AG08396 (cell line): ENCODE measurements around the gene AGBL4.

Experiments
- DNase-seq: peaks from one replicate; pipeline ENCODE4 v3.0.0; 2012; ENCODE audit warnings: low spot score, mixed read lengths

Gene AGBL4

DNA sequence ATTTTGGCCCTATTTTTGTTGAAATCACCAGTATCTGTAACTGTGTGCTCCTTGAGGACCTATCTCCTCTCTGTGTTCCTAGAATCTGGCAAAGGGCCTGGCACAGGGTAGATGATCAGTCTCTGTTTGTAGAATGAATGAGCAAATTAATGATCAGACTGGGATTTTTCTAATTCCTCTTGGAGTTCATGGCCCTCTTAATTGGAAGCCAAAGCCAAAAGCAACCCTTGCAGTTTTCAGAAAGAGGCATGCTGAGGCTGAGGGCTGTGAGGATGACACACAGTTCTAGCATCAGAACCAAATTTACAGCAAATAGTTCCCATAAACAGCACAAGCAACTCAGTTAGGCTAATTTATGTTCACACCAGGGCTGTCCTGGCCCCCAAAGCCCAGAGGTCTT is 1136.0 kb downstream of the AGBL4 start:
- DNase-seq = no peak

DNA sequence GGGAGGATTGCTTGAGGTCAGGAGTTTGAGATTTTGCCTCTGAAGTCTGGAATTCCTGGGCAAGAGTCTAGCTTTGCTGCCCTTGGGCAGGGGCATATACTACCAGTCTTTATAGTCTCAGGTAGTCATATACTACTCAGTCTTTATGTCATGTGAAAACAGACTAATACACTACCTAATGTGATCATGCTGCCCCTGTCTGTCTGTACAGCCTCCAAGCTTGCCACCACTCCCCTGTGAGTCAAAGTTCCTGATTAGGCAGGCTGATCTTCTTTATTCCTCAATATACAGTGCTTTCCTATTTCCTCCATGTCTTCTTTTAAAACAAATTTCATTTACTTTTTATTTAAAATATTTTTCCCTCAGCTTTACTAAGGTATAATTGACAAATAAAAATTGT is 1141.7 kb downstream of the AGBL4 start:
- no peak for DNase-seq

DNA sequence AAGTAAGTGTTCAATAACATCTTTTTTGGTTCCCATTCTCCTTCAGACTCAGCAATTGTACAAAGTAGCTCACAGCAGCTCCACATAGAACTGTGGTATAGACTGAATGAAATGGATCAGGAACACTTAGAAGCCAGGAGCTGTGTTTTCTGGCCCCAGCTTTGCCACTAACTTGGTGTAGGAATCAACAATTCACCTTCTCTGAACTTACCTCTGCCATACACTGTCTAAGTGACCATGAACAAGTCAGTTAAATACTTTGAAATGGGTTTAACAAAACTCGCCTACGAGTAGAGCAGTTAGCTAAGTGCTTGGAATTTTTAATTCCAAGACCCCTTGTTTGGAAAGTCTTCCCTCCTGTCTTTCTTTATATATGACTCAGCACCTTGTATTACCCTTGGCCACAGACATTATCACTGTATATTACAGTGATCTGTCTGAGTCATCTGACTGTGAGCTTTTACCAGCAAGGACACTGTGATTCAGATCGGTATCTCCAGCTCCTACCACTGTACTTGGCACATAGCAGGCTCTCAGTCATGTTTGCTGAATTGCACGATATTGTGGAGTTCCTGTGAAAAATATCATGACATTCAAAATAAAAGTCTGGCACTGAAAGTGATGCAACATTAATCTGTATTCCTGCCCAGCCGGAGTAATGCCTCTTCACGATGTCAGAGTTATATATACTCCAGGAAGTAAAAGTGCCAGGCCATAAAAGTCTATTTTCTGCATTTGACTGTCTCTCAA is 1145.4 kb downstream of the AGBL4 start:
- DNase-seq = no peak

DNA sequence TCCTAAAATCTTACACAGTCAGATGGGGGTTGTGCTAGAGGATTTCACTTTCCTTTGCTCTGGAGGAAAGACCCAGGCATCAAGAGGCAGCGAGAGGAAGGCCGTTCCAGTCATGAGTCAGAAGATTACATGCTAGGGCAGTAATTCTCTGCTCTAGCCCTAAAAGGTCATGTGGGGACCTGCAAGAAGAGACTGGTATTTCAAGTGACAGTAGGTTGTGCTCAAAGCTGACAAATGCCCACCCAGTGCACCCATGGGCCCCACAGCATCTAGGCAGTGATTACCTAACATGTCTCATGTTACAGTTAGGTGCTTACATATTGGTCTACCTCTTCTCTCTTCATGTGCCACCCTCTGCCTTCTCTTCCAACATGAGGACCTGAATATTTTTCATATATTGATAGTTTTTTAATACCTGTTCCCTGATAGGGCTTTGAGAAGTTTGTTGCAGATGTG is 1147.4 kb downstream of the AGBL4 start:
- DNase-seq = no peak

DNA sequence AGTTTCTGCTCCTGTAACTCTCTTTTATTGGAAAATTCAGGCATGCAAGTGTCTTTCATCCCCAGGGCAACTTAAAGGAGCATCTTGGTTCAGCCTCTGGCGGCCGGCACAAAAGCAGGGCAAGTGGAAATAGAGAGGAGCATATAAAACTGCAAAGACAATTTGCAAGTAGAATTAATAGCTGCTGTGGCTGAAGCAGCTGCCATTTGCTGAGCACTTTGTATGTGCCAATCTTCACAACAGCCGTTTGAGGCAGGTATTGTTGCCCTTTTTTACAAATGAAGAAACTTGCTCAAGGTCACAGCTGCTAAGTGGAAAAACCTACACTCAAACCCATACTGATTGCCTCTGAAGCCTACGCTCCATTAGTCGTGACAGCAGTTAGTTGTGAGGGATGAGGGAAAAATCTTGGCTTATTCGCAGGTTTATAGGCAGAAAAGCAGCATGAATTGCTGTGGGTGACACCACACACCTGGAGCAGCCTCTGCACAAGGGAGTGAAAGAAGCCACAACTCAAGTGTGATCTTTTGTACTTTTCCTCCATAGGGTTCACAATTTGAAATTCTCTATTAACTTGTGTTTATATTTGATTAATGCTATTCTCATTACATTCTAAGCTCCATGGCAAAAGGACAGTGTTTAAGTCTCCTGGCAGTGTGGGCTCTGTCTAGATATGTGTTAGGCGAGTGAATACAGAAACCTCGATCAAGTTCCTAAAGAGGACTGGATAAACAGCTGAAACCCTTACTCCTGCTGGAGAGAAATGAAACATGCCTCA is 1148.0 kb downstream of the AGBL4 start:
- DNase-seq = no peak

DNA sequence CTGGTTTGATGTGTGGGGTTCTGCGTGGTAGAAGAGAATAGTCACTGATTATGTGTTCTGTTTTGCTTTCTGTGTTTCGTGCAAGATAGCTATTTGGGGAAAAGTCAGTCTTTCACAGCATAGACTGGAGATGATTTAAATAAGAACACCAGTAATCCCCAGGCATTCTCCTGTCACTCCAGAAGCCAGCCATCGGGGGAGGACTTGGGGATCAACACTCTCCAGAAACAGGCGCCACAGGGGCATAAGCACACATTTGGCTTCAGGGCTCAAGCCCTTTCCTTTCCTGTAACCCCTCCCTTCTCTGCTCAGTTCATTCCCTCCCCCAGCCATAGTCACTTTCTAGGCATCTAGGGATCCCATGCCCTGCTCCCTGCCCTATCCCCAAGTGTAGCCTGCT is 1149.8 kb downstream of the AGBL4 start:
- no peak for DNase-seq

DNA sequence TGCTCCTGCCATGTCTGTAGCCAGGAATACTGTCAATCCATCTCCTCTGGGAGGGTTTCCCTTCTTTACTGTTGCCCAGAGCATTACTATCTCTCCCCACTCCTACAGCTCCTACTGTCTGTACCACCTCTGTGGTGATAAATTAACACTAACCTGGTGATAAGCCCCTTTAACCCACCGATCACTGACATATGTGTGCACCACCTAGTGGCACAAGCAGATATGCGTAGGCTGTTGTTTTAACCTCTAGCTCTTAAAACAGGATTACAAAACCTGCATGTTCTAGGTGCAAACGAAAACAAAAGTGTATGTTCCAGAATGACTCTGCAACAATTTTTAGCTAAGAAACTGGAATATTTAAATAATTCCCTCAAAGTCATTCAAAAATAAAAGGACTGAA is 1153.2 kb downstream of the AGBL4 start:
- DNase-seq = no peak

DNA sequence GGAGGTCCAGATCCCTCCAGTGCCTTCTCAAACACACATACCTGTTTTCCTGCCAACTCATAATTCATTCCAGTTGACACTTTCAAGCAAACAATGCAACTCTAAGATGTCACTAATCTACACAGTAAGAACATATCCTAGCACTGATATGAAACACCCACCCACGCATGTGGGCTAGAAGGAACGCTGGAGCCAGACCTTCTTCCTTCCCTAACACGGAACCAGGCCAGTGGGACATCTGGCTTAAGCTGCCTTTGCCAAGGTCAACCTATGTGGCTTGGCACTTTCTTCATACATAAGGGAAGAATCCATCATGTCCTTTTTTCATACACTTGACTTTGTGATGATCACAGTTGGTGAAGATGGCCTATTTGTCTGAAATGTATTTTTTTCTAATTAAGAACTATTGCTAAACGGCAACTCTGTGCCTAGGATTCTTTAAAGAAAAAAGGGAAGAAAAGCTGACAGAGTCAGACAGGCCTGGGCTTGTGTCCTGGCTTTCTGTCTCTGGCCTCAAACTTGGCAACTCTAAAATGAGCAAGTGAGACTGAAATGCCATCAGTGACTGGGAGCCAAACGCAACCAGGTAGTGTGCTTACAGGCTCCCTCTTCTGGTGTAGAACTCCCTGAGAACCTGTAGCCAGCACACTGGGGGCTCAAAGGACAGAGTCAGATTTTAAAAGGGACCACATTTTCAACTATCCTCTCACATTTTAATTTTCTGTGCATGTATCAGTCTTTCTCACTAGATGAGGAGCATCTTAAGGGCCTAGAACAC is 1154.4 kb downstream of the AGBL4 start:
- no peak for DNase-seq

DNA sequence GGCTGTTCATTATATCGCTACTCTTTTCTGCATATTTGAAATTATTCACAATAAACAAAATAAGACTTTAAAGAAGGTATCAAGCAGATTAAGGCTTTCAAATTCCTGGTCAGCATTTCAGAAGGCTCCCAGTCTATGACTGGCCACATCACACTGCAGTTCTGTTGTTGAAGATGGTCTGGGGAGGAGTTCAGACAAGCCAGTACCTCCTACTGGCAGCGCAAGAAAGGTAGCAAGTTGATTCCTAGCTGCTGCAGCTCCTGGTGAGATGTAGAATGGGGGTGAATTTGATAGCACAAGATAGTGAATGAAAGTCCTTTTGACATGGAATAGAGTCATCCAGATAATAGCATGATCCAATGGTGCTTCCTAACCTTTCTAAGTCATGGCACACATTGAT is 1158.8 kb downstream of the AGBL4 start:
- no peak for DNase-seq

DNA sequence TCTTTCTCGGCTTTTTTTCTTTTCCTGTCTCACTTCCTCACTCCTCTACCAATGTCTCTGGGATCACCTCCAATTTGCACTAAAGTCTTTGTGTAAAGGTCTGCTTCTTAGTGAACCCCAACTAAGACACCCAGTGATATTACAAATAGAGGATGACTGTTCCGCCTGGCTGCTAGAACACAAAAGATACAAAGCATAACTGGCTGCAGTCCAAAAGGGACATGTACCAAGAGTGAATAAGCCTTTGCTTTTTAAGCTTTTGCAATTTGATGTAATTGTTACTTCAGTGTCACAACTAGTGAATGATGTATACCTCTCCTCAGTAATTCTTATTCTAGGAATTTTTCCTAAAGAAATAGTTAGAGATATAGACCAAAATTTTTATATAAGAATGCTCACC is 1164.3 kb downstream of the AGBL4 start:
- DNase-seq = no peak

DNA sequence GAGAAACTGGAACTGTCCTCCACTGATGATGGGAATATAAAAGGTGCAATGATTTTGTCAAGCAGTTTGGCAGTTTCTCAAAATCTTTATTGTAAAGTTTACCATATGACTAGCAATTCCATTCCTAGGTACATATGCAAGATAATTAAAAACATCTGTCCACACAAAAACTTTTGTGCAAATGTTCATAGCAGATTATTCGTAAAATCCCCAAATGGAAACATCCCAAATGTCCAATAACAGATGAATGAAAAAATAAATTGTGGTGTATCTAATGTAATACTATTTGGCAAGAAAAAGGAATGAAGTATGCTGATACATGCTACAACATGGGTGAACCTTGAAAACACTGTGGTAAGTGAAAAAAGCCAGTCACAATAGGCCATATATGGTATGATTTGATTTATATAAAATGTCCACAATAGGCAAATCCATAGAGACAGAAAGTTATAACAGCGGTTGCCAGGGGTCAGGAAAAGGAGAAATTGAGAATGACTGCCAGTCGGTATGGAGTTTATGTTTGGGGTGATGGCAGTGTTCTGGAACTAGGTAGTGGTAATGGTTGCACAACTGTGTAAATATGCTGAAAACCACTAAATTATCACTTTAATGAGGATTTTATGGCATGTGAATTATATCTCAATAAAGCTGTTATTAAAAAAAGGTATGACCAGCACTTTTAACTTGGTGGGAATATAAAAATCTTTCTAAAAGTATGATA is 1165.4 kb downstream of the AGBL4 start:
- DNase-seq = no peak

DNA sequence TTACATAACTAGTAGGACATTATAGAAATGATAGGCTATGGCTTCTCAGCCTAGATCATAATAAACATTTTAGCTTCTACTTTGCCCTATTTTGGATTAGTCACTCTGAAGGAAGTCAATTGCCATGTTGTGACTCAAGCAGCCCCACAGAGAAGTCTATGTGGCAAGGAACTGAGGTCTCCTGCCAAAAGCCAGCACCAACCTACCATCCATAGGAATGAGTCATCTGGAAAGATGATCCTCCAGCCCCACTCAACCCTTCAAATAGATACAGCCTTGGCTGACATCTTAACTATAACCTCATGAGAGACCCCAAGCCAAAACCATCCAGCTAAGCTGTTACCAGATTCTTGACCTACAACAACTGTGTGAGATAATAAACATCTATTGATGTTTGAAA is 1170.7 kb downstream of the AGBL4 start:
- peak; percentile 4 for DNase-seq

DNA sequence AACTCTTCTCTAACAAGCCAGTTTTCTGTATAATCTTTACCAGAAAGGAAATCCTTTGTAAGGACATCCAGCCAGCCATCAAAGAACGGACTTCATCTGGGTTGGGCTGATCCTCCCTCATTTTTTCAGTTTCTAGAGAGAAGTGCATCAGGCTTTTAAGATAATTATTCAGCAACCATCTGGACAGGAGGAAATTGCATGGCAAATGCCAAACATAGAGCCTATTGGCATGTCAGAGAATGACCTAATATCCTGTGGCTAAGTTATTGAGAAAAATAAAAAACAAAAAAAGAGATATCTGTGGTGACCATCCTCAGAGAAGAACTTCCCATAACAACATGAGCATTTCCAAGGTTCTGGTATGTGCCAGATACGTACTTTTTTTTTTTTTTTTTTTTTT is 1172.1 kb downstream of the AGBL4 start:
- DNase-seq = no peak

DNA sequence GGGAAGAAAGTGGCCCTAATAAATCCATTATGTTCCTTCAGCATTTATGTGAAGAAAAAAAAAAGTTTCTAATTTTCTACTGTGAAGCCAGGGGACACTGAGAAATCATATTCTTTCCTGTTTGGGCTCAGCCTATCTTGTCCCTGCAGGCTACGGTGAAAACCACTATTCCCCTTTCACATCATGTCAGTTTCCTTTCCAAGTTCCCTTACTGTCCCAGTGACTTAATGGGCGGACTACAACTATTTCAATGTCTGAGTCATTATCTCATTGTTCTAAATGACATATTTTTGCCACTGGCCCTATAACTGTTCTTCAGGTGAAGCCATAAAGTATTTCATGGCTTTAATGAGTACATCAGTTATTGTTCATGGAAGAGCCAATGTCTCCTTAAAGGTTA is 1175.7 kb downstream of the AGBL4 start:
- DNase-seq = no peak

DNA sequence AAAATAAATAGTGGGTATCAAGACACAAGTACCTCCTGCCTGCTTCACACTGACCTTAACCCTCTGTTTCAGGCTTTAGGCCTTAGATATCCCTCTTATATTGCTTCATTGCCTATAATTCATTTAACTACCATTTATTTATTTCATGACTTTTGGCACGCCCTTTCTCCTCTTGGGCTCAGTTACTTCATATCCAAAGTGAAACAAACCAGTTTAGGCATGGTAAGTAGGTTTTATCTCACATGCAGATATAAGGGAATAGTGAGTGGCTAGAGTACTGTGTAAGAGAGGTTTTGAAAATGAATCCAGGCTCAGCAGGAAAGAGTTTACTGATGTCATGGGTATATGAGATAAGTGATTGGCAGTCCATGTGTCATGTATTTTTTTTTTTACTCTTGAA is 1177.3 kb downstream of the AGBL4 start:
- no peak for DNase-seq

DNA sequence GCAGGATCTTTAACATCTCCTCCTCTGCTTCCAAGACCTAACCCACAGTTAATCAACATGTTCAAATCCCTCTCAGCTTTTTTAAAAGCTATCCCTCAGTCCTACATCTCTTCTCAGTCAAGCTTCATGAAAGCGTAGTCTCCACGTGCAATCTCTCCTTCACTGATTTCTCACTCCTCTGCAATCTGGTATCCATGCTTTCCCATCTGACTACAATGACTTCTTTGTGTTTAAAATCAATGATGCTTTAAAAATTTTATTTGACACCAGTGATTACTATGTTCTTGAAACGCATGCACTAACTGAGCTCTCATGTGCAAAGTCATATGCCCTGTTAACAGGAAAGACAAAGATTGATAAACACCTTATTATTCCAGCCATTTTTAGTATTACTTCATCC is 1179.6 kb downstream of the AGBL4 start:
- no peak for DNase-seq

DNA sequence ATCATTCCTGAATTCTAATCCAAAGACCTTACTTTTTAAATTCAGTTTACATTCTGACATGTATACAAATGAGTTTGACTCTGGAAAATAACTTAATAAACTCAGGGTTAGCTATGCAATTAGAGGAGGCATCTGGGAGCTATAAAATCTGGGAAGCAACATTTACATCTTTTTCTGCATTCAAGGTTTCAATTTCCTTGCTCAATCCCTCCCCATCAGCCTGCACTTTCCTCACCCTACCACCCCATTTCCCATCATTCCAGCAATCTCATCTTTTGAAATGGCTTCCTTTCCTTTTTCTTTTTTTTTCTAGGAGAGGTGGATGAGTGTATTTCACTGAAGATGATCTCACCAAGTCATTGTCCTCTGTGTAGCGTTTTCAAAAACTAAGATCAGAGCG is 1181.8 kb downstream of the AGBL4 start:
- DNase-seq = no peak

DNA sequence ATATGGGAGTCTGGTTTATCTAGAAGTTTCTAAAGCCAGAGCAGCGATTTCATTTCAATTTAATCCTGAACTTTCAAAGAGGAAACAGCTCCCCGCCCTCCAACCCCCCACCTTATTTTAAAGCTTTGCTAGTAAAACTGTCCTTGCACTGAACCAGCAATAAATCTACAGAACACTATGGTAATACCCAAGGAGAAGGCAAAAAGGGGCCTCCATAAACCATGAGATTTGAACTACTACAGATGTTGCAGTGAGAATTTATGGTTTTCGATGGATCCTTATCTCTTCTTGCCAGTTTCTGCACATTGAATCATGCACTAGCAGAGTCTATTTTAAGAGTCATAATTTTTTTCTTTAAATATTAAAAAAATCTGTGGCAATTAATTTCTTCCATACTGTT is 1182.3 kb downstream of the AGBL4 start:
- DNase-seq = no peak

DNA sequence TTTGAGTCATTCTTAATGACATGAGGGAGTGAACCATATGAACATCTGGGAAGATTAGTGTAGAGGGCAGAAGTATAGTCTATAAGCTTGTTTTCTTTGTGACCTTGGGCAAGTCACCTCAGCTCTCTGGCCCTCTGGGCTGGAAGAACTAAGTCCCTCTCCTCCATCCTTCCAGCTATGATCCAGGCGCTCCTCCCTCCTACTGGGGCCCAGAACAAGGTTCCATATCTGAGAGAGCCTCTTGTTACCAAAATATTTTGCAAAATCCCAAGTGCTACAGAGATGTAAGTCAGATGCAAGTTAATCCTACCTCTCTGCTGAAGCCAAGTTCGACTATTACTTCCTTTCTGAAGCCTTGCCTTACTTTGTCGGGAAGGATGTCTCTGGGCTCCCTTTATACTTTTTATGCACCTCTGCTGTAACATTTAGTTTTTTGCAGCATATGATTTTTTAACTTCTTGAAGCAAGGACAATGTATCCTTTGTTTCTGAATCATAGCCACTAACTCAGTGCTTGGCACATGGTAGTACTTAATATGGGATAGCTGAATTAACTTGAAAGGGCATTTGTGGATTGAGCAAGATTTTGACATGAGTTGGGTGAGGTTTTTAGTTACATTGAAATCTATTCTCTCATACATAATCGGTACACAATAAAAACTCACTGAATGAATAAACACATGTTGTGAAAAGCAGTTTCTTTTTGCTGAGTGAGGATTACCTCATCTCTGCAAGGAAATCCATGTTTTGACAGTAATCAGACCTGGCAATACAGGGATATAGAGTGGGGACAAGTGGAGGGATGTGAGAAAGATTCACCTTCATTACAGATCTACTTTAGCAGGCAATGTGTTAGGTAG is 1192.4 kb downstream of the AGBL4 start:
- DNase-seq = no peak

DNA sequence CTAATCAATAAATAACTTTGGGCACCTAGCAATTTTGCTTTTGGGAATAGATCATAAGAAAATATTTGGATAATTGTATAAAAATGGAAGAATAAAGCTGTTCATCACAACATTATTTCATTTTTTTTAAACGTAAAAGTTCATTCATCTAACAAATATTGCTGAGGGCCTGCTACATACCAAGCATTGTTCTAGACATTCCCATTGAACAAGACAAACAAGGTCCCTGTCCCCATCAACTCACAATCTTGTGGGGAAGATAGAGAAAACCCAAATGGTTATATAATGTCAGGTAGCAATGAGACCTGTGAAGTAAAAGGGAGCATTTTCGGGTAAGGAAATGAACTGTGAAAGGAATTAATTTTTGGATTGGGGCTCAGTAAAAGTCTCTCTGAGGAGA is 1193.0 kb downstream of the AGBL4 start:
- no peak for DNase-seq

DNA sequence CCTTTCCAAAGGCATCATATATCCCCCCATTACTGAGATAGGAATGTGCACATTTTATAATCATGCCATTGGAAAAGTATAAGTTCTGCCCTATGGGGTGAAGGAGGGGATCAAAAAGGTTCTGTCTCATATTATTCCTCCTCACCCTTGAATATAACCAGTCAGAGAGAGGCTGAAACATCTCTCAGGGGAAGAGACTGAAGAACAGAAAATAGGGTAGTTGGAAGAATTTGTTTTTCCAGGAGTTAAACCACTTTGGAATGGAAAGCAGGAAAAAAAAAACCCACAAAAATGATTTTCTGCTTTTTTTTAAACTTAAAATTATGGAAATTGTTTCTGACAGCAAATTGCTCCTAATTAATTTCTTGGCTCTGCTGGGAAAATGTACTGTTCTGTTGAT is 1194.3 kb downstream of the AGBL4 start:
- no peak for DNase-seq
